OCI-LY7 (cell line): ENCODE results near the gene ABCF1. TPM values are rescaled to one million over a fixed set of nuclear protein-coding genes. Genes with fewer than 3 reads are reported as not detected.
A peak's percentile ranks its signal among the peaks of the same experiment; 100 is the strongest.

Experiments
- BruUV-seq: library from RNA; stranded (reverse); fragments of 400-500 nt; replicated peaks from 2 replicates; lab custom pipeline; 2021; lab: Mats Ljungman, UMichigan
- CTCF ChIA-PET: fragments of 300-600 bp; sonication (Branson Sonifier 250); formaldehyde crosslinking; loops from one replicate; lab custom pipeline; 2022; ENCODE audit warnings: antibody characterized with exemption; ENCODE audit not compliant: unreplicated experiment; lab: Charles Lee
- POLR2A ChIA-PET: fragments of 300-600 bp; sonication (Branson Sonifier 250); formaldehyde crosslinking; loops from one replicate; lab custom pipeline; 2022; ENCODE audit warnings: antibody characterized with exemption; lab: Charles Lee
- DNase-seq: peaks from one replicate; pipeline ENCODE4 v3.0.0-alpha.2; 2015; ENCODE audit warnings: low spot score
- H2AFZ ChIP-seq: fragments of 200-600 bp; sonication (generic), shearing (Covaris generic); 2 replicates; pipeline ENCODE4 v1.6.1; 2014; ENCODE audit warnings: mild to moderate bottlenecking, antibody characterized with exemption, low read length, moderate library complexity
- H3K27ac ChIP-seq: fragments of 200-600 bp; sonication (generic); 2 replicates; pipeline ENCODE4 v1.5.1; 2014; ENCODE audit warnings: mixed run types, low read depth, mild to moderate bottlenecking, moderate library complexity, low read length, inconsistent platforms; ENCODE audit not compliant: poor library complexity, severe bottlenecking
- H3K36me3 ChIP-seq: fragments of 200-600 bp; sonication (generic); 2 replicates; pipeline ENCODE4 v1.6.1; 2014; ENCODE audit warnings: mild to moderate bottlenecking, antibody characterized with exemption, low read length, moderate library complexity, mixed read lengths; ENCODE audit not compliant: insufficient read depth
- H3K4me1 ChIP-seq: fragments of 200-600 bp; sonication (generic); 2 replicates; pipeline ENCODE4 v1.5.1; 2014; ENCODE audit warnings: mild to moderate bottlenecking, low read length; ENCODE audit not compliant: insufficient read depth, poor library complexity, severe bottlenecking
- H3K4me2 ChIP-seq: fragments of 200-600 bp; sonication (generic); 2 replicates; pipeline ENCODE4 v1.6.1; 2014; ENCODE audit warnings: mild to moderate bottlenecking, low read length
- H3K4me3 ChIP-seq: fragments of 200-600 bp; sonication (generic); 2 replicates; pipeline ENCODE4 v1.5.1; 2014; ENCODE audit warnings: mild to moderate bottlenecking, low read depth, low read length; ENCODE audit not compliant: poor library complexity, severe bottlenecking
- H3K79me2 ChIP-seq: fragments of 200-600 bp; sonication (generic); 2 replicates; pipeline ENCODE4 v1.6.1; 2016; ENCODE audit warnings: low read depth, mild to moderate bottlenecking, low read length, moderate library complexity, mixed read lengths; ENCODE audit not compliant: insufficient read depth
- H3K9me2 ChIP-seq: fragments of 200-600 bp; sonication (generic); 2 replicates; pipeline ENCODE4 v1.6.1; 2016; ENCODE audit warnings: mild to moderate bottlenecking, low read length, mixed read lengths; ENCODE audit not compliant: insufficient read depth
- H3K9me3 ChIP-seq: fragments of 200-600 bp; sonication (generic); 2 replicates; pipeline ENCODE4 v1.6.1; 2014; ENCODE audit warnings: mild to moderate bottlenecking, mixed run types, low read length, mixed read lengths
- H4K20me1 ChIP-seq: fragments of 200-600 bp; sonication (generic); 2 replicates; pipeline ENCODE4 v1.6.1; 2014; ENCODE audit warnings: mild to moderate bottlenecking, antibody characterized with exemption, low read length, moderate library complexity, mixed read lengths; ENCODE audit not compliant: insufficient read depth
- EZH2phosphoT487 ChIP-seq: fragments of 200-600 bp; sonication (generic); IDR thresholded peaks from 2 replicates; pipeline ENCODE4 v1.6.1; 2018; ENCODE audit warnings: low read depth, borderline replicate concordance, mild to moderate bottlenecking, mixed run types, antibody characterized with exemption, low read length, moderate library complexity, mixed read lengths
- intact Hi-C: fragments of 100-400 bp; cut with micrococcal nuclease; formaldehyde crosslinking; loops from one replicate; pipeline ENCODE4 v1.10.0; 2022; ENCODE audit not compliant: unreplicated experiment
- total RNA-seq, 2 experiments: library from RNA; depleted of rRNA in 1 of 2; stranded (reverse); fragments of >200 nt in 1 of 2; shearing (Covaris generic) in 1 of 2; gene quantifications; 2 replicates each; pipeline ENCODE4 v1.2.3, GENCODE V29; 2014 to 2022
- TF ChIP-seq, protein P1 (sequence below): fragments of 200-600 bp; sonication (generic); conservative IDR thresholded peaks from 2 replicates; pipeline ENCODE4 v1.5.1; 2014; ENCODE audit warnings: mild to moderate bottlenecking, antibody characterized with exemption, low read length, moderate library complexity, mixed read lengths

ABCF1 gene
- total RNA-seq, 2 experiments from 2014 or later = 53.0 to 86.7 TPM

GRCh38 chr6:30556066-30556905, 15.0 kb upstream of the ABCF1 start, which contains the start of gene GNL1:
Gene GNL1 (minus strand): TSS chr6:30556489. CDS start chr6:30556203, 286 bp downstream.
- Histone ChIP-seq H3K36me3 (peaks cover 61% of the 10 kb centered on the region), H3K27ac (peak within 1 kb of the TSS; percentile 89), H3K79me2 (peaks cover 37% of the 10 kb centered on the region), H3K4me1 (peaks cover 18% of the 10 kb centered on the region), H3K4me3 (peak within 1 kb of the TSS; percentile 84), H3K4me2 (peak within 1 kb of the TSS; percentile 81), H3K9me3 (no peaks in the 10 kb centered on the region), H2AFZ (peak within 1 kb of the TSS; percentile 70; the same call in 1 of the 2 replicates), H4K20me1 (peaks cover 12% of the 10 kb centered on the region), H3K9me2 (no peaks in the 10 kb centered on the region)
- intact Hi-C loops = loop anchor here (2.0 to 5.0 kb wide), 5 partner anchors 15 to 351 kb away; partner anchors contain the start of genes ABCF1, FLOT1, GTF2H4 and IER3
- TF ChIP-seq EZH2phosphoT487 = no peak
- TF ChIP-seq, protein P1, sequence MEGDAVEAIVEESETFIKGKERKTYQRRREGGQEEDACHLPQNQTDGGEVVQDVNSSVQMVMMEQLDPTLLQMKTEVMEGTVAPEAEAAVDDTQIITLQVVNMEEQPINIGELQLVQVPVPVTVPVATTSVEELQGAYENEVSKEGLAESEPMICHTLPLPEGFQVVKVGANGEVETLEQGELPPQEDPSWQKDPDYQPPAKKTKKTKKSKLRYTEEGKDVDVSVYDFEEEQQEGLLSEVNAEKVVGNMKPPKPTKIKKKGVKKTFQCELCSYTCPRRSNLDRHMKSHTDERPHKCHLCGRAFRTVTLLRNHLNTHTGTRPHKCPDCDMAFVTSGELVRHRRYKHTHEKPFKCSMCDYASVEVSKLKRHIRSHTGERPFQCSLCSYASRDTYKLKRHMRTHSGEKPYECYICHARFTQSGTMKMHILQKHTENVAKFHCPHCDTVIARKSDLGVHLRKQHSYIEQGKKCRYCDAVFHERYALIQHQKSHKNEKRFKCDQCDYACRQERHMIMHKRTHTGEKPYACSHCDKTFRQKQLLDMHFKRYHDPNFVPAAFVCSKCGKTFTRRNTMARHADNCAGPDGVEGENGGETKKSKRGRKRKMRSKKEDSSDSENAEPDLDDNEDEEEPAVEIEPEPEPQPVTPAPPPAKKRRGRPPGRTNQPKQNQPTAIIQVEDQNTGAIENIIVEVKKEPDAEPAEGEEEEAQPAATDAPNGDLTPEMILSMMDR = no peak
- DNase-seq = peak; percentile 97
- ChIA-PET POLR2A (interaction anchor here (1.2 to 1.9 kb wide), 3 partner anchors 11 to 40 kb away, joined by 3 to 11 read pairs (median 6); partner anchors contain the start of gene ABCF1), CTCF (no interaction called here)
- BruUV-seq = no TSS peak

DNA sequence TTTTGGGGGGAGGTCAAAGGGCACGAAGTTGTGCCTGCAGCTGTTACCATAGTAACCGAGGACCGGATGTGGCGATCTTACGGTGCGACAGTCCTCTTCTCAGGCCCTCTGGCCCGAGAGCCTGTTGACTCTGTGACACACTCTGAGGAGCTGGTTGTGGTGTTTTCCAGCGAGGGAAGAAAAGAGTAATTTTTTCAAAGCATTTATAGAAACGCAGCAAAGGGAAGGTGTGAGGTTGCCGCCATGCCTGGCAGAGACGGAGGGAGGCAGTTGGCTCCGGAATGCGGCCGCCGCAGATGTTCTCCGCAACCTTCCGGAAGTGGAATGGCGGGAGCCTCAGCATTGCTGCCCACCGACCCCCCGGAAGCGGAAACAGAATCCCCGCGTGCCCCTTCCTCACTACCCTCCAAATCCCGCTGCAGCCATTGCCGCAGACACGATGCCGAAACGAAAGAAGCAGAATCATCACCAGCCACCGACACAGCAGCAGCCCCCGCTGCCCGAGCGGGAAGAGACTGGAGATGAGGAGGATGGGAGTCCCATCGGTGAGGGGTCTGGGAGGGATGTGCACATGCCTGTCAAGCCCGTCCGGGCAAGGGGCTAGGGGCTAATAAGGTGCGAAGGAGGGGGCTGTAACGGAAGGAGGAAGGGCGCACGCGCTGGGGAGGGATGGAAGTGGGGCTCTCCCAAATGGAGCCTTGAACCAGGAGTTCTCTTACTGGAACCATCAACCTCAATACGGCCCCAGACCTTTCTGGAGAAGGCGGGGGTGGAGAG, 14.1 kb upstream of the ABCF1 start, which contains the start of gene PRR3:
Gene PRR3 (plus strand): TSS at position 390 of the 777 bp plus-strand sequence. CDS start 50 bp downstream, at position 440.
- H3K27ac ChIP-seq = peak within 1 kb of the TSS; percentile 89
- no peaks in the 10 kb centered on the region for H3K9me3 ChIP-seq
- no TSS peak for BruUV-seq
- peak within 1 kb of the TSS; percentile 81 for H3K4me2 ChIP-seq
- H3K79me2 ChIP-seq = peaks cover 37% of the 10 kb centered on the region
- no peak for TF ChIP-seq EZH2phosphoT487
- TF ChIP-seq, protein P1 = no peak
- H2AFZ ChIP-seq = peak within 1 kb of the TSS; percentile 70; the same call in 1 of the 2 replicates
- peaks cover 61% of the 10 kb centered on the region for H3K36me3 ChIP-seq
- no peaks in the 10 kb centered on the region for H3K9me2 ChIP-seq
- H3K4me3 ChIP-seq = peak within 1 kb of the TSS; percentile 84
- intact Hi-C loops = loop anchor here (2.0 to 5.0 kb wide), 5 partner anchors 14 to 350 kb away; partner anchors contain the start of genes ABCF1, FLOT1, GTF2H4 and IER3
- H4K20me1 ChIP-seq = peaks cover 12% of the 10 kb centered on the region
- ChIA-PET CTCF (interaction anchor here (0.6 kb wide), 1 partner anchor 122 kb away, joined by 3 read pairs; no protein-coding TSS in a partner anchor), POLR2A (interaction anchor here (0.6 to 1.3 kb wide), 4 partner anchors 9 to 40 kb away, joined by 3 to 11 read pairs (median 3); partner anchors contain the start of gene ABCF1)
- peak; percentile 96 for DNase-seq
- peaks cover 18% of the 10 kb centered on the region for H3K4me1 ChIP-seq
